ENCODE results near the gene CAPN14. TPM values are rescaled to one million over a fixed set of nuclear protein-coding genes. Genes with fewer than 3 reads are reported as not detected.

Gene CAPN14
- polyA plus RNA-seq, 1 of the 3 experiments (the other 2 are of a cell fraction), result 0.08 TPM

DNA sequence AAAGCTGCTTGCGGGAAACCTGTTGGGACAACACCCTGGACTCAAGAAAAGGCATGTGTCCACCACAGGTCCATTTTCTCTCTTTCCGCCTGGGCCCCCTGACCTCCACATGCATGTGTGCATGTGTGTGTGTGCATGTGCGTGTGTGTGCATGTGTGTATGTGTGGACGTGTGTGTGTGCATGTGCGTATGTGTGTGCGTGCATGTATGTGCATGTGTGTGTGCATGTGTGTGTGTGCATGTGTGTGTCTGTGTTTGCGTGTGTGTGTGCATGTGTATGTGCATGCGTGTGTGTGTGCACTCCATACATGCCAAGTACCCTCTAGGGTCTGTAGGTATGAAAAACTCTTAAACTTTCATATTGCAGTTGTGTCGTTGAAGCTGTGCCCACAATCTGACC, 16.3 kb downstream of the CAPN14 start:
- no peaks in the 10 kb centered on the region for H3K9me2 ChIP-seq
- no peak overlapping the region for H2AFZ ChIP-seq (ENCODE audit: low read depth)
- no peak overlapping the region for H3K4me2 ChIP-seq
- no peaks in the 10 kb centered on the region for H3K79me2 ChIP-seq (ENCODE audit: insufficient read depth)
- no peaks in the 10 kb centered on the region for H4K20me1 ChIP-seq (ENCODE audit: insufficient read depth)
- TF ChIP-seq, protein P1, sequence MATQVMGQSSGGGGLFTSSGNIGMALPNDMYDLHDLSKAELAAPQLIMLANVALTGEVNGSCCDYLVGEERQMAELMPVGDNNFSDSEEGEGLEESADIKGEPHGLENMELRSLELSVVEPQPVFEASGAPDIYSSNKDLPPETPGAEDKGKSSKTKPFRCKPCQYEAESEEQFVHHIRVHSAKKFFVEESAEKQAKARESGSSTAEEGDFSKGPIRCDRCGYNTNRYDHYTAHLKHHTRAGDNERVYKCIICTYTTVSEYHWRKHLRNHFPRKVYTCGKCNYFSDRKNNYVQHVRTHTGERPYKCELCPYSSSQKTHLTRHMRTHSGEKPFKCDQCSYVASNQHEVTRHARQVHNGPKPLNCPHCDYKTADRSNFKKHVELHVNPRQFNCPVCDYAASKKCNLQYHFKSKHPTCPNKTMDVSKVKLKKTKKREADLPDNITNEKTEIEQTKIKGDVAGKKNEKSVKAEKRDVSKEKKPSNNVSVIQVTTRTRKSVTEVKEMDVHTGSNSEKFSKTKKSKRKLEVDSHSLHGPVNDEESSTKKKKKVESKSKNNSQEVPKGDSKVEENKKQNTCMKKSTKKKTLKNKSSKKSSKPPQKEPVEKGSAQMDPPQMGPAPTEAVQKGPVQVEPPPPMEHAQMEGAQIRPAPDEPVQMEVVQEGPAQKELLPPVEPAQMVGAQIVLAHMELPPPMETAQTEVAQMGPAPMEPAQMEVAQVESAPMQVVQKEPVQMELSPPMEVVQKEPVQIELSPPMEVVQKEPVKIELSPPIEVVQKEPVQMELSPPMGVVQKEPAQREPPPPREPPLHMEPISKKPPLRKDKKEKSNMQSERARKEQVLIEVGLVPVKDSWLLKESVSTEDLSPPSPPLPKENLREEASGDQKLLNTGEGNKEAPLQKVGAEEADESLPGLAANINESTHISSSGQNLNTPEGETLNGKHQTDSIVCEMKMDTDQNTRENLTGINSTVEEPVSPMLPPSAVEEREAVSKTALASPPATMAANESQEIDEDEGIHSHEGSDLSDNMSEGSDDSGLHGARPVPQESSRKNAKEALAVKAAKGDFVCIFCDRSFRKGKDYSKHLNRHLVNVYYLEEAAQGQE (IDR thresholded peaks at IDR 0.05; ENCODE audit: low read depth, low read length), result no peak
- no peak for TF ChIP-seq GABPA (IDR thresholded peaks at IDR 0.05; ENCODE audit: low read depth)
- TF ChIP-seq, protein P2, sequence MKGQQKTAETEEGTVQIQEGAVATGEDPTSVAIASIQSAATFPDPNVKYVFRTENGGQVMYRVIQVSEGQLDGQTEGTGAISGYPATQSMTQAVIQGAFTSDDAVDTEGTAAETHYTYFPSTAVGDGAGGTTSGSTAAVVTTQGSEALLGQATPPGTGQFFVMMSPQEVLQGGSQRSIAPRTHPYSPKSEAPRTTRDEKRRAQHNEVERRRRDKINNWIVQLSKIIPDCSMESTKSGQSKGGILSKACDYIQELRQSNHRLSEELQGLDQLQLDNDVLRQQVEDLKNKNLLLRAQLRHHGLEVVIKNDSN (IDR thresholded peaks at IDR 0.05; ENCODE audit: borderline replicate concordance, low read depth), result no peak
- no peak for TF ChIP-seq RAD21 (IDR thresholded peaks at IDR 0.05; ENCODE audit: low read length)
- no peak for TF ChIP-seq SMC3 (IDR thresholded peaks at IDR 0.05; ENCODE audit: low read depth, low read length)
- no peak for TF ChIP-seq RXRA (IDR thresholded peaks at IDR 0.05; ENCODE audit: borderline replicate concordance, low read depth)
- TF ChIP-seq ELF1 (IDR thresholded peaks at IDR 0.05), result no peak
- TF ChIP-seq RCOR1 (IDR thresholded peaks at IDR 0.05; ENCODE audit: low read length), result no peak
- no peak for TF ChIP-seq POLR2AphosphoS5 (IDR thresholded peaks at IDR 0.05; ENCODE audit: low read depth, low read length)
- TF ChIP-seq NFIC (IDR thresholded peaks at IDR 0.05; ENCODE audit: borderline replicate concordance), result no peak
- TF ChIP-seq TAF1 (IDR thresholded peaks at IDR 0.05; ENCODE audit: borderline replicate concordance, low read depth, low read length), result no peak
- no peak for TF ChIP-seq FOSL2 (IDR thresholded peaks at IDR 0.05; ENCODE audit: borderline replicate concordance, low read depth)
- no peak for TF ChIP-seq FOXJ3 (CRISPR knock-in tag; IDR thresholded peaks at IDR 0.05)
- TF ChIP-seq, protein P3, sequence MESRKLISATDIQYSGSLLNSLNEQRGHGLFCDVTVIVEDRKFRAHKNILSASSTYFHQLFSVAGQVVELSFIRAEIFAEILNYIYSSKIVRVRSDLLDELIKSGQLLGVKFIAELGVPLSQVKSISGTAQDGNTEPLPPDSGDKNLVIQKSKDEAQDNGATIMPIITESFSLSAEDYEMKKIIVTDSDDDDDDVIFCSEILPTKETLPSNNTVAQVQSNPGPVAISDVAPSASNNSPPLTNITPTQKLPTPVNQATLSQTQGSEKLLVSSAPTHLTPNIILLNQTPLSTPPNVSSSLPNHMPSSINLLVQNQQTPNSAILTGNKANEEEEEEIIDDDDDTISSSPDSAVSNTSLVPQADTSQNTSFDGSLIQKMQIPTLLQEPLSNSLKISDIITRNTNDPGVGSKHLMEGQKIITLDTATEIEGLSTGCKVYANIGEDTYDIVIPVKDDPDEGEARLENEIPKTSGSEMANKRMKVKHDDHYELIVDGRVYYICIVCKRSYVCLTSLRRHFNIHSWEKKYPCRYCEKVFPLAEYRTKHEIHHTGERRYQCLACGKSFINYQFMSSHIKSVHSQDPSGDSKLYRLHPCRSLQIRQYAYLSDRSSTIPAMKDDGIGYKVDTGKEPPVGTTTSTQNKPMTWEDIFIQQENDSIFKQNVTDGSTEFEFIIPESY (IDR thresholded peaks at IDR 0.05; ENCODE audit: borderline replicate concordance, low read depth), result no peak
- H3K36me3 ChIP-seq (replicated peaks in 1 of 2; ENCODE audit: control insufficient read depth in 1 of 2, insufficient read depth in 2 of 2, low read length in 1 of 2), result no peaks in the 10 kb centered on the region
- WGBS (ENCODE audit: low lambda C conversion rate), result 56% methylated on average over 7 of the region's 9 CpGs
- no peak for DNase-seq
- no peaks in the 10 kb centered on the region; a peak in 1 of 4 replicates for H3K4me1 ChIP-seq (ENCODE audit: control insufficient read depth in 1 of 2, insufficient read depth in 2 of 2, low read depth in 1 of 2, low read length in 1 of 2)
- CTCF ChIA-PET, result interaction anchor here (0.9 to 2.5 kb wide), 5 partner anchors 31 to 339 kb away, joined by 3 to 8 read pairs (median 4); partner anchors contain the start of gene EHD3
- no peaks in the 10 kb centered on the region for H3F3A ChIP-seq (replicated peaks; ENCODE audit: insufficient read depth)
- H3K27ac ChIP-seq (ENCODE audit: low read depth in 2 of 2, low read length in 1 of 2), result no peak overlapping the region
- H3K27me3 ChIP-seq (ENCODE audit: insufficient read depth), result peaks cover 5% of the 10 kb centered on the region; the same call in 1 of the 2 replicates
- H3K9ac ChIP-seq, result no peak overlapping the region
- no peaks in the 10 kb centered on the region for H3K9me3 ChIP-seq
- H3K4me3 ChIP-seq (ENCODE audit: low read depth in 2 of 2, low read length in 1 of 2), result no peak overlapping the region
- POLR2A ChIA-PET, result interaction anchor here (0.6 kb wide), 1 partner anchor 117 kb away, joined by 3 read pairs; no protein-coding TSS in a partner anchor
